Measurements from ENCODE around the gene OST4. TPM values are rescaled to one million over a fixed set of nuclear protein-coding genes. Genes with fewer than 3 reads are reported as not detected.
A peak's percentile ranks its signal among the peaks of the same experiment; 100 is the strongest.

OST4 gene
- total RNA-seq, 1 donor from 2014 or later: 379 TPM

DNA sequence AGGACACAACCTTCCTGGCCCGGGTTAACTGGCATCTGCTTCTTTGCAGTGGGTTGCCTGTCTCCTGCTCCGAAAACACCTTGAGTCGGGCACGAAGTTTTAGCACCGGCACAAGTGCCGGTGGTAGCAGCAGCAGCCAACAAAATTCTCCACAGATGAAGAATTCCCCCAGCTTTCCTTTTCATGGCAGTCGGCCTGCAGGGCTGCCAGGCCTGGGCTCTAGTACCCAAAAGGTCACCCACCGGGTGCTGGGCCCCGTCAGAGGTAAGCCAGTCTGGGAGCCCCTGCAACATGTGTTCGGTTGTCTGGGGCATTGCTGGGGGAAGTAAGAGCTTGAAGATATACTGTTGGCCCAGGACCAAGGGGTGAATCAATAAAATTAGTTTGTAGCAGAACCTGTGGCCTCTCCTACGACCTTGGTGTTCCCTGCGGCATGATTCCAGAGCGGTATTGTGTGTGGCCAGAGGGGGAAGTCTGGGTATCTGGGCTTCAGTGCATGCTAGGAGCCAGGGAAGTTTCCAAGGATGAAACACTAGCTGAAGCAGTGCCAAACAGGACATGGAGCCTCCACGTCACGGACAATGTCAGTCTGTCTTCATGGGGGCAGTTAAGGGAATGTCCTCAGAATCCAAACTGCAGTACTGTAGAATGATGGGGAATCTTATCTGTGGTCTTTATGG, 12.2 kb downstream of the OST4 start:
- TF ChIP-seq, protein P1, sequence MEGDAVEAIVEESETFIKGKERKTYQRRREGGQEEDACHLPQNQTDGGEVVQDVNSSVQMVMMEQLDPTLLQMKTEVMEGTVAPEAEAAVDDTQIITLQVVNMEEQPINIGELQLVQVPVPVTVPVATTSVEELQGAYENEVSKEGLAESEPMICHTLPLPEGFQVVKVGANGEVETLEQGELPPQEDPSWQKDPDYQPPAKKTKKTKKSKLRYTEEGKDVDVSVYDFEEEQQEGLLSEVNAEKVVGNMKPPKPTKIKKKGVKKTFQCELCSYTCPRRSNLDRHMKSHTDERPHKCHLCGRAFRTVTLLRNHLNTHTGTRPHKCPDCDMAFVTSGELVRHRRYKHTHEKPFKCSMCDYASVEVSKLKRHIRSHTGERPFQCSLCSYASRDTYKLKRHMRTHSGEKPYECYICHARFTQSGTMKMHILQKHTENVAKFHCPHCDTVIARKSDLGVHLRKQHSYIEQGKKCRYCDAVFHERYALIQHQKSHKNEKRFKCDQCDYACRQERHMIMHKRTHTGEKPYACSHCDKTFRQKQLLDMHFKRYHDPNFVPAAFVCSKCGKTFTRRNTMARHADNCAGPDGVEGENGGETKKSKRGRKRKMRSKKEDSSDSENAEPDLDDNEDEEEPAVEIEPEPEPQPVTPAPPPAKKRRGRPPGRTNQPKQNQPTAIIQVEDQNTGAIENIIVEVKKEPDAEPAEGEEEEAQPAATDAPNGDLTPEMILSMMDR (IDR thresholded peaks at IDR 0.05; ENCODE audit: unreplicated experiment): no peak
- peaks cover 17% of the 10 kb centered on the region for H3K4me1 Mint-ChIP-seq (ENCODE audit: unreplicated experiment)
- no peaks in the 10 kb centered on the region for H3K9me3 Mint-ChIP-seq (ENCODE audit: unreplicated experiment)
- no peak for DNase-seq (ENCODE audit: low spot score)
- no peak overlapping the region for H3K27ac Mint-ChIP-seq (ENCODE audit: unreplicated experiment)
- H3K27me3 Mint-ChIP-seq (ENCODE audit: unreplicated experiment): peaks cover 3% of the 10 kb centered on the region
- no peak overlapping the region for H3K4me3 Mint-ChIP-seq (ENCODE audit: unreplicated experiment)
- peaks cover 37% of the 10 kb centered on the region for H3K36me3 Mint-ChIP-seq (ENCODE audit: low read depth, unreplicated experiment)

DNA sequence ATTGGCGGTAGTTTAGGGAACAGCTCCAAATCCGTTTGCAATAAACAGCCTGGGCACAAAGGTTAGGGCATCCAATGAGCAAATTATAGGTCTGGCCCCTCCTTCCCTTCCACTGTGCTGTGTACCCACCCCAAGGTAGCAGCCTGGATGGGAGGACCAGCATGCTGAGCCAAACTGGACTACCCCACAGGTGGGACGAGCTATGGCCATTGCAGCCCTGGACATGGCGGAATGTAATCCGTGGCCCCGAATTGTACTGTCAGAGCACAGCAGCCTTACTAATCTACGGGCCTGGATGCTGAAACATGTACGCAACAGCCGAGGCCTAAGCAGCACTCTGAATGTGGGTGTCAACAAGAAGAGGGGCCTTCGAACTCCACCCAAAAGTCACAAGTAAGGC, 13.2 kb downstream of the OST4 start:
- H3K4me3 Mint-ChIP-seq (ENCODE audit: unreplicated experiment): no peak overlapping the region
- H3K27ac Mint-ChIP-seq (ENCODE audit: unreplicated experiment): peak overlapping the region; percentile 42
- H3K4me1 Mint-ChIP-seq (ENCODE audit: unreplicated experiment): peaks cover 20% of the 10 kb centered on the region
- no peaks in the 10 kb centered on the region for H3K9me3 Mint-ChIP-seq (ENCODE audit: unreplicated experiment)
- H3K27me3 Mint-ChIP-seq (ENCODE audit: unreplicated experiment): peaks cover 5% of the 10 kb centered on the region
- no peak for DNase-seq (ENCODE audit: low spot score)
- TF ChIP-seq, protein P1 (IDR thresholded peaks at IDR 0.05; ENCODE audit: unreplicated experiment): no peak
- H3K36me3 Mint-ChIP-seq (ENCODE audit: low read depth, unreplicated experiment): peaks cover 42% of the 10 kb centered on the region

DNA sequence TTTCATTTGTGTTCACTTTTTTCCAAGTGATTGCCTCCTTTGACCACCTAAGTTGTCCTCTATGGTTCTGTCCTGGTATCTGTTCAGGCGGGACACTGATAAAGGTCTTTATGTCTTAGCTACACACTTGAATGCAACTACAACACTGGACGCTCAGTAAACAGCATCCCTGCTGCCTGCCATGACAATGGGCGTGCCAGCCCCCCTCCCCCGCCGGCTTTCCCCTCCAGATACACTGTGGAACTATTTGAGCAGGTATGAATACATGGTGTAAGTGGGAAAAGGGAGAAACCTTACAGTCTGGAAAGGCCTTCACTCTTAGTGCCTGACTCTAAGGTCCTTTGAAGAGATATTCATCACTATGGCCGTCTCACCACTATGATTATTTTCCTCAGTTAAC, 14.3 kb downstream of the OST4 start:
- TF ChIP-seq, protein P1 (IDR thresholded peaks at IDR 0.05; ENCODE audit: unreplicated experiment): no peak

DNA sequence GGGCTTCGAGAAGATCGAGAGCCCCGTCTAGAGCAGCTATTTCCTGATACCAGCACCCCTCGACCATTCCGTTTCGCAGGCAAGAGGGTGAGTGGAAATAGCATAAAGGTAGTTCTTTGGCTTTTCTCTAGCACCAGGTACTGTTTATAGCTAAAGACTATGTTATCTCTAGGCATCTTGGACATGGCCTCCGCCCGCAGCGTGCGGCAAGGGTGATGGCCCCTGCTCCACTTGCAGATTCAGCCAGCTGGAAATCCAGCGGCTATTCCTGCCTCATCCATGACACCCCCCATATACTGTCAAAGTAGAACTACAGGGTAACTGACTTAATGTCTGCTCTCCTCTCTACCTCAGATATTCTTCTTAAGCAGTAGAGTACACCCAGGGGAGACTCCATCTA, 16.7 kb downstream of the OST4 start:
- TF ChIP-seq, protein P1 (IDR thresholded peaks at IDR 0.05; ENCODE audit: unreplicated experiment): no peak
- peaks cover 30% of the 10 kb centered on the region for H3K4me1 Mint-ChIP-seq (ENCODE audit: unreplicated experiment)
- no peak for DNase-seq (ENCODE audit: low spot score)
- H3K9me3 Mint-ChIP-seq (ENCODE audit: unreplicated experiment): no peaks in the 10 kb centered on the region
- no peak overlapping the region for H3K27ac Mint-ChIP-seq (ENCODE audit: unreplicated experiment)
- H3K27me3 Mint-ChIP-seq (ENCODE audit: unreplicated experiment): peaks cover 27% of the 10 kb centered on the region
- peak overlapping the region; percentile 20 for H3K4me3 Mint-ChIP-seq (ENCODE audit: unreplicated experiment)
- H3K36me3 Mint-ChIP-seq (ENCODE audit: low read depth, unreplicated experiment): peaks cover 46% of the 10 kb centered on the region

More for the DNA sequence above, 14.3 kb downstream of the OST4 start:
- Mint-ChIP-seq H3K4me1 (ENCODE audit: unreplicated experiment) (peaks cover 18% of the 10 kb centered on the region), H3K27me3 (ENCODE audit: unreplicated experiment) (peaks cover 9% of the 10 kb centered on the region), H3K9me3 (ENCODE audit: unreplicated experiment) (no peaks in the 10 kb centered on the region), H3K4me3 (ENCODE audit: unreplicated experiment) (no peak overlapping the region), H3K36me3 (ENCODE audit: low read depth, unreplicated experiment) (peaks cover 35% of the 10 kb centered on the region), H3K27ac (ENCODE audit: unreplicated experiment) (no peak overlapping the region)
- no peak for DNase-seq (ENCODE audit: low spot score)

DNA sequence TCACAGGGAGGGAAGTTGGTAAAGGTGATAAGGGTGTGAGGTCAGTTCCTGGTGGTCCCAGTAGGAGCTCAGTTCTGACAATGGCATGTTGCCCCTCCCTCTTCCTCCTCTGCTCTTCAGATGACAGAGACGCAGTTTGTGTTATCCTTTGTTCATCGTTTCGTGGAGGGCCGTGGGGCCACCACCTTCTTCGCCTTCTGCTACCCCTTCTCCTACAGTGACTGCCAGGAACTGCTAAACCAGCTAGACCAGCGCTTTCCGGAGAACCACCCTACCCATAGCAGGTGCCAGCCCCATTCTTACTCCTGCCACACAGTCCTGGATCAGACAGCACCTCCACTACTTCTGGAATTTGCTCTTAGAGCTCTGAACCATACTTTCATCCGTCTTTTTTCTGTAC, 17.7 kb downstream of the OST4 start:
- Mint-ChIP-seq H3K9me3 (ENCODE audit: unreplicated experiment) (no peaks in the 10 kb centered on the region), H3K36me3 (ENCODE audit: low read depth, unreplicated experiment) (peaks cover 46% of the 10 kb centered on the region), H3K4me3 (ENCODE audit: unreplicated experiment) (peak overlapping the region; percentile 70), H3K4me1 (ENCODE audit: unreplicated experiment) (peaks cover 36% of the 10 kb centered on the region), H3K27me3 (ENCODE audit: unreplicated experiment) (peaks cover 33% of the 10 kb centered on the region), H3K27ac (ENCODE audit: unreplicated experiment) (peak overlapping the region; percentile 1)
- TF ChIP-seq, protein P1 (IDR thresholded peaks at IDR 0.05; ENCODE audit: unreplicated experiment): no peak
- no peak for DNase-seq (ENCODE audit: low spot score)

All from endothelial cell (in vitro differentiated cells).